Fibroblast of lung (primary cell): ENCODE results near the gene SAFB.

ENCODE experiments used
- EZH2 ChIP-seq: IDR thresholded peaks from 2 replicates; pipeline ENCODE4 v1.5.1; 2012; ENCODE audit warnings: low read length, control low read depth, mild to moderate bottlenecking; ENCODE audit errors: missing control alignments
- TF ChIP-seq, protein P1 (sequence below), 2 donors: IDR thresholded peaks in 1 of 2; conservative IDR thresholded peaks in 1 of 2; 1 replicate in 1 of 2; 2 replicates in 1 of 2; pipeline ENCODE4 v1.5.1; 2011 to 2012; ENCODE audit warnings: low read length in 2 of 2, control low read depth in 1 of 2, inconsistent platforms in 1 of 2, low read depth in 1 of 2, mild to moderate bottlenecking in 1 of 2

DNA sequence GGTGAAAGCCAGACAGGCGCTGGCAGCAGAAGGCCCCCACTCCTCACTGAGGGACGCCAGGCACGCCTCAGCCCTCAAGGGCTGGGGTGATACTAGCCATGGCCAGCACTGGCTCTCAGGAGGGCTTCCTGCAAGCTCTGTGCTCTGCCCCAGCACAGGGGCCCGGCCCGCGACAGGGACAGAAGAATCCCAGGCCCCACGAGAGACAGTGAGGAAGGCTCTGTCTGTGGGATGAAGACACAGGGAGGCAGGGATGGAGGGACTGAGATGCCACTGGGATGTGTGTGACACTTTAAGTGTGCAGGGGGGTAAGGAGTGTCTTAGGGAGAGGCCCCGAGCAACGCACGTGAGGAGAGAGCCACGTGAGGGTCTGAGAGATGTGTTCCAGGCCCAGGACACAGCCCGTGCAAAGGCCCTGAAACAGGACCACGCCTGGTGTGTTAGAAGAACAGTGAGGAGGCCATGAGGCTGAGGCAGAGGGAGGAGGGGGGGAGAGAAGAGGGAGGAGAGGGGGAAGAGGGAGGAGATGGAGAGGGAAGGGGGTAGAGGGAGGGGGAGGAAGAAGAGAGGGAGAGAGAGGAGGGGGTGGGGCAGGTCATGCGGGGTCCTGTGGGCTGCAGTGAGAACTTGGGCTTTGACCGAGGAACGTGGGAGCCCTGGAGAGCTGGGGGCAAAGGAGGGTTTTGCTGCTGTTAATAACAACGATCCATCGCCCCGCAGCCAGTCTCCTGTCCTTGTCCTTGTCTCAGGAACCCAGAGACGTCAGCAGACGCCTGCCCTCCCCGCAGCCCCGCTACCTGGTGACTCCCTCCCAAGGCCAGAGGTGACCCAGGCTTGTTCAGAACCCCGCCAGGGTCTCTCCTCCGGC, 74.4 kb downstream of the SAFB start:
- no peak for TF ChIP-seq EZH2
- TF ChIP-seq, protein P1, sequence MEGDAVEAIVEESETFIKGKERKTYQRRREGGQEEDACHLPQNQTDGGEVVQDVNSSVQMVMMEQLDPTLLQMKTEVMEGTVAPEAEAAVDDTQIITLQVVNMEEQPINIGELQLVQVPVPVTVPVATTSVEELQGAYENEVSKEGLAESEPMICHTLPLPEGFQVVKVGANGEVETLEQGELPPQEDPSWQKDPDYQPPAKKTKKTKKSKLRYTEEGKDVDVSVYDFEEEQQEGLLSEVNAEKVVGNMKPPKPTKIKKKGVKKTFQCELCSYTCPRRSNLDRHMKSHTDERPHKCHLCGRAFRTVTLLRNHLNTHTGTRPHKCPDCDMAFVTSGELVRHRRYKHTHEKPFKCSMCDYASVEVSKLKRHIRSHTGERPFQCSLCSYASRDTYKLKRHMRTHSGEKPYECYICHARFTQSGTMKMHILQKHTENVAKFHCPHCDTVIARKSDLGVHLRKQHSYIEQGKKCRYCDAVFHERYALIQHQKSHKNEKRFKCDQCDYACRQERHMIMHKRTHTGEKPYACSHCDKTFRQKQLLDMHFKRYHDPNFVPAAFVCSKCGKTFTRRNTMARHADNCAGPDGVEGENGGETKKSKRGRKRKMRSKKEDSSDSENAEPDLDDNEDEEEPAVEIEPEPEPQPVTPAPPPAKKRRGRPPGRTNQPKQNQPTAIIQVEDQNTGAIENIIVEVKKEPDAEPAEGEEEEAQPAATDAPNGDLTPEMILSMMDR (conservative IDR thresholded peaks at IDR 0.05 in 1 of 2, IDR thresholded peaks at IDR 0.05 in 1 of 2; ENCODE audit: low read depth in 1 of 2, low read length in 2 of 2), result no peak
